ENCODE results near the gene ADAMTS6. TPM values are rescaled to one million over a fixed set of nuclear protein-coding genes. Genes with fewer than 3 reads are reported as not detected.

ADAMTS6 gene
- total and polyA plus RNA-seq, 2 of the 13 experiments (the other 11 are each of a cell fraction or from before 2014, with no cell fraction given): 3.1 to 8.2 TPM

- TF ChIP-seq TRAFD1 (CRISPR knock-in tag; IDR thresholded peaks at IDR 0.05; ENCODE audit: borderline replicate concordance): no peak
- no peak for TF ChIP-seq SMAD3 (CRISPR knock-in tag; IDR thresholded peaks at IDR 0.05)
- TF ChIP-seq SSRP1 (CRISPR knock-in tag; IDR thresholded peaks at IDR 0.05): no peak
- peak; percentile 74 for TF ChIP-seq BCL6 (CRISPR knock-in tag; IDR thresholded peaks at IDR 0.05)
- peak; percentile 64 for TF ChIP-seq ARID5B (CRISPR knock-in tag; IDR thresholded peaks at IDR 0.05)
- peak; percentile 24 for TF ChIP-seq TEAD3 (CRISPR knock-in tag; optimal IDR thresholded peaks at IDR 0.05; ENCODE audit: borderline replicate concordance)
- 0 out of 2 replicates have a peak, but pooled peaks have one; percentile 27 for TF ChIP-seq ZMYM4 (CRISPR knock-in tag; IDR thresholded peaks at IDR 0.05)
- TF ChIP-seq MAFG (CRISPR knock-in tag; IDR thresholded peaks at IDR 0.05): no peak
- TF ChIP-seq TBL1XR1 (IDR thresholded peaks at IDR 0.05; ENCODE audit: borderline replicate concordance, low read length, partially characterized antibody): peak; percentile 81
- TF ChIP-seq IKZF1 (IDR thresholded peaks at IDR 0.05): no peak
- TF ChIP-seq ZEB1 (IDR thresholded peaks at IDR 0.05; ENCODE audit: insufficient replicate concordance, low read depth): no peak
- peak; percentile 86 for TF ChIP-seq CEBPB (IDR thresholded peaks at IDR 0.05; ENCODE audit: borderline replicate concordance, low read depth, low read length)
- TF ChIP-seq HCFC1 (IDR thresholded peaks at IDR 0.05; ENCODE audit: low read depth, low read length): no peak
- TF ChIP-seq NPAS2 (CRISPR knock-in tag; IDR thresholded peaks at IDR 0.05; ENCODE audit: borderline replicate concordance): no peak
- TF ChIP-seq EP300 (IDR thresholded peaks at IDR 0.05; ENCODE audit: low read depth in 2 of 2, low read length in 2 of 2): 0 out of 4 replicates have a peak, but pooled peaks of 1 of the 2 experiments have one; percentile 22
- no peak for TF ChIP-seq EP300 (CRISPR knock-in tag; IDR thresholded peaks at IDR 0.05; ENCODE audit: borderline replicate concordance)
- no peak for TF ChIP-seq ELK4 (CRISPR knock-in tag; IDR thresholded peaks at IDR 0.05; ENCODE audit: borderline replicate concordance)
- no peak for TF ChIP-seq E2F1 (CRISPR knock-in tag; IDR thresholded peaks at IDR 0.05)
- no peak for TF ChIP-seq SP1 (IDR thresholded peaks at IDR 0.05)
- TF ChIP-seq SP1 (CRISPR knock-in tag; IDR thresholded peaks at IDR 0.05): no peak
- TF ChIP-seq SAP130 (CRISPR knock-in tag; IDR thresholded peaks at IDR 0.05; ENCODE audit: low read depth): peak; percentile 22; the same call in 1 of the 2 replicates
- no peak for TF ChIP-seq KDM2A (CRISPR knock-in tag; IDR thresholded peaks at IDR 0.05; ENCODE audit: borderline replicate concordance, low read depth)
- no peak for TF ChIP-seq HNF4G (IDR thresholded peaks at IDR 0.05; ENCODE audit: borderline replicate concordance, low read depth, low read length)
- no peak for TF ChIP-seq HNF4G (CRISPR knock-in tag; IDR thresholded peaks at IDR 0.05; ENCODE audit: borderline replicate concordance, low read depth)
- TF ChIP-seq CC2D1A (CRISPR knock-in tag; IDR thresholded peaks at IDR 0.05): no peak
- peak; percentile 61 for TF ChIP-seq HNF4A (CRISPR knock-in tag; IDR thresholded peaks at IDR 0.05)
These were observed 330.1 kb downstream of the ADAMTS6 start (continued) for GRCh38 chr5:65151614-65152013.
